Non-pigmented ciliary epithelial cell (primary cell): ENCODE data around the gene PCNX4.
A peak's percentile ranks its signal among the peaks of the same experiment; 100 is the strongest.

ENCODE experiments used
- DNase-seq: peaks from one replicate; pipeline ENCODE4 v3.0.0-alpha.2; 2010; ENCODE audit warnings: low read depth

PCNX4 gene

DNA sequence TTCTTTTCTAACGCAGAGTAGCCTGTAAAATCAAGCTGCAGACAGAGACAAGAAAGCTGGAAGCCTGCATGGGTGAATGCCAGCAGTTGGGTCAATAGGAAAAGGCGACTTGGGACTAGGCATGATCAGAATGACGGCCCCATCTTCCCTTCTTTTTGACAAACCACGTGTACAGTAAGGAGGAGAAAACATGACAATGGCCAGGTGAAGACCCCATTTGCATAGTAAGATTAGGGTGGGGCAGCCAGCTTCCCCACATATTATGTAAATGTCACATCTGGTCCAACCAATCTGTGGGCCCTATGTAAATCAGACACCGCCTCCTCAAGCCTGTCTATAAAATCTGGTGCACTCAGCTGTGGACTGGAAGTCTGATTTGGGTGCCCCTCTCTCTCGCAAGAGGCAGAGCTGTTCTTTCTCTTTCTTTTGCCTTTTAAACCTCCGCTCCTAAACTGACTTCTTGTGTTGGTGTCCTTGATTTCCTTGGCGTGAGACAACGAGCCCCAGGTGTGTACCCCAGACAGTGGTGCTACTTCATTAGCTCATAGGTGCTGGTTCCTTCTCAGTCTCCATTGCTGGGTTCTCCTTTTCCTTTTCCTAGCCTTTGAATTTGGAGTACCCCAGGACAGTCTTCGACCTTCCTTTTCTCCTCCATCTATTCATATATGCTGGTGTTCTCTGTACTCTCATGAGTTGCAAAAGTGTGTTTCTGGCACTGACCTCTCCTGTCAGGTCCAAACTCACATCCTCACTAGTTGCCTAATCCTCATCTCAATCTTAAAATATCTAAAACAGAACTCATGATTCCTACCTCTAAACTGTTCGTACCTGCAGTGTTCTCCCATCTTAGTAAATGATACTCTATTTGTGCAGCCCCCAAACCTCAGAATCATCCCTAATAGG is 82.9 kb downstream of the PCNX4 start:
- no peak for DNase-seq

DNA sequence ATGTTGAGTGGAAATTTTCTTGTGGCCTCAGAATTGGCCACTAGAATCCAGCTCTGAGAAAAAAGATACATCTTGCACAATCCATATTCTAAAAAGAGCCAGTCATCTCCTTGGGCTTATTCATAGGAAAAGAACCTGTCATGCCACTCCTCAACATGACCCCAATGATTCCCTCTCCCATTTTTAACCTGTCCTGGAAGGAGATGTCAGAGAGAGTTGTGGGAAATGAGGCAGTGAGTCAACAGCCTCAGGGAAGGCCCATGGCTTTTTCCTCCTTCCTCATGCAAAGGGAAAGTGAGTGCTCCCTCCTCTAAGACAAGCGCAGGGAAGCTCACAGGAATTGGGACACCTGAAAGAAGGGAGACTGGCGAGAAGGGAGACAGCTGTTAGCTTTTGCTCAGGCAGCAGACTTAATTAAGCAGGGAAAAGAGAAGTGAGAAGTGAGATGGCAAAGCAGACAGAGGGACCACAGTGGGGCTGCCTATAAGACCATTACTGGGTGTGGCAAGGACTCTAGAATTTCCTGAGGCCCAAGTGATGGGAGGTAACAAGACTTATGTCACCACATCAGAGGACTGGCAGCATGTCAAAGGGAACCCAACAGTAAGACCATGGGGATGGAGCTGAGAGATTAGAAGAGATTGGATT is 83.7 kb downstream of the PCNX4 start:
- no peak for DNase-seq

DNA sequence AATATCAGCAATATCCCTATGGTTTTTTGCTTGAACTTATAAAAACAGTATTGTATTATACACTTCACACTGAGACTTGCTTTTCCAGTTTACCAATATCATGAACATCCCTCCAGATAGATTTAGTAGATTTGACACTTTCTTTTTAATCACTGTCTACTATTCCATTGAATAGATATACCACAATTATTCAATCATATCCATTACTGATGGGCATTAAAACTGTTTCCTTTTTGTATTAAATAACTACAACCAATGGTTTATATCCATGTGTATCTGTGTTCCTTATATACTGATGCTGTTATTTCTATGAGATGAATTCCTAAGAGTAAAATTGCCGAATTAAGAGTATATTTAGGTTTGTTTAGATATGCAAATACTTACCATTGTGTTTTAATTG is 86.4 kb downstream of the PCNX4 start:
- DNase-seq: no peak

- no peak for DNase-seq
Observed at GRCh38 chr14:60178820-60179219, 87.1 kb downstream of the PCNX4 start.

GRCh38 chr14:60179431-60179869 is 87.7 kb downstream of the PCNX4 start:
- DNase-seq: no peak

GRCh38 chr14:60183138-60183537 is 91.4 kb downstream of the PCNX4 start:
- no peak for DNase-seq

GRCh38 chr14:60183741-60184140 is 92.0 kb downstream of the PCNX4 start:
- no peak for DNase-seq

DNA sequence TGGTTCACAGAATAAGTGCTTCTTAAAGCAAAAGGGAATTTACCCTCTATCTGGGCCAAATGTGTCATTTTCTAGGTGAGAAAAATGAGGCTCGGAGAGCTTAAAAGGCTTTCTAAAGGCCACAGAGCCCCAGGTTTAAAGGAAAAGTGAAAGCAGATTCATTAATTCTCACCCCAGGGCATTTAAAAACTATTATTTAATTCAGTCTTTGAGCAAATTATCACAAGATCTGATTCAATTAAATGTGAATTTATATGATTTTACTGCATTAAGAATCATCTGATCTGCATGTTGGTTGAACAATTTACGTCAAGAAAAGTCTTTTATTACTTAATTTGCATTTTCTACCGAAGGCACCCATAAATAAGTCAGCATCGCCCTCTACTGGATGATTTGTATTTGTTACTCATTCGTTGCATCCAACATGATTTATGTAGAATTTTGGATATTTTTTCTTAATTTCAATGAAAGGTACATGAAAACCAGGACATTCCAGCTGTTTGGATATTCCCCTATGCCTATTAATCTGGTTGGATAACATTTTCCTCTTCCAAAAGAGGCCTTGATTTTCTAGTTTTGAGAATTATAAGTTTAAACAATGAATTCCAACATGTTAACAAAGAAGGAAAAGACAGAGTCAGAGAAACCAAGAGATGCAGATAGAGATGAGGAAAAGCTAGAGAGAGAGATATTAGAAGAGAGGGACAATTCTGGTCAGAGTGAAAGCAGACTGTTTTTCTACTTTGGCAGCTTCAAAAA is 92.6 kb downstream of the PCNX4 start:
- DNase-seq: peak; percentile 46

- no peak for DNase-seq
Observed at GRCh38 chr14:60184905-60185555, 93.3 kb downstream of the PCNX4 start.

- no peak for DNase-seq
Observed at GRCh38 chr14:60188115-60188514, 96.4 kb downstream of the PCNX4 start.

DNA sequence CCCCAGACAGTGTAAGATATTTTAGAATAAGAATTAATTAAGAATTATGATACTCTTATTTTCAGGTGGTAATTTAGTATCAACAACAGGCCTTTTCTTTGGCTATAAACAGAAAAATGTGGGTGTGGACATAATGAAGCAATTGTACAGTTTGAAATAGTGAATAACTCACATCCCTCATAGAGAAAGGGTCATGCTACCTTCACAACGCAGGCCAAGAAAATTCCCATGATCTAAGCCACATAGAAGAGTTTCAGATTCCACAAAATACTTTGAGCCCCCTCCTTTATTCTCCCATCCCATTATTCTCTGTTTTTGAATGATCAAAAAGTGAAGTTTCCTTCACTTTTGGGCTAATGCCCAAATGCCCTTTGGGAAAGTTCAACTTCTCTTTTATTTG is 97.0 kb downstream of the PCNX4 start:
- no peak for DNase-seq

- DNase-seq: no peak
Observed at GRCh38 chr14:60189923-60190840, 98.5 kb downstream of the PCNX4 start.

GRCh38 chr14:60195179-60195810 is 103.6 kb downstream of the PCNX4 start:
- no peak for DNase-seq

- DNase-seq: no peak
Observed at GRCh38 chr14:60196291-60196690, 104.6 kb downstream of the PCNX4 start.

GRCh38 chr14:60197629-60198303 is 106.0 kb downstream of the PCNX4 start:
- DNase-seq: no peak

DNA sequence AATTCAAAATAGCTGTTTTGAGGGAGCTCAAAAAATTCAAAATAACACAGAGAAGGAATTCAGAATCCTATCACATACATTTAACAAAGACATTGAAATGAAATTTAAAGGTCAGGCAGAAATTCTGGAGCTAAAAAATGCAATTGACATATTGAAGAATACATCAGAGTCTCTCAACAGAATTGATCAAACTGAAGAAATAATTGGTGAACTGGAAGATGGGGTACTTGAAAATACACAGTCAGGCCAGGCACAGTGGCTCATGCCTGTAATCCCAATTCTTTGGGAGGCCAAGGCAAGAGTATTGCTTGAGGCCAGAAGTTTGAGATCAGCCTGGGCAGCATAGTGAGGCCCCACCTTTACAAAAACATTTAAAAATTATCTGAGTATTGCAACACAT is 107.6 kb downstream of the PCNX4 start:
- no peak for DNase-seq

DNA sequence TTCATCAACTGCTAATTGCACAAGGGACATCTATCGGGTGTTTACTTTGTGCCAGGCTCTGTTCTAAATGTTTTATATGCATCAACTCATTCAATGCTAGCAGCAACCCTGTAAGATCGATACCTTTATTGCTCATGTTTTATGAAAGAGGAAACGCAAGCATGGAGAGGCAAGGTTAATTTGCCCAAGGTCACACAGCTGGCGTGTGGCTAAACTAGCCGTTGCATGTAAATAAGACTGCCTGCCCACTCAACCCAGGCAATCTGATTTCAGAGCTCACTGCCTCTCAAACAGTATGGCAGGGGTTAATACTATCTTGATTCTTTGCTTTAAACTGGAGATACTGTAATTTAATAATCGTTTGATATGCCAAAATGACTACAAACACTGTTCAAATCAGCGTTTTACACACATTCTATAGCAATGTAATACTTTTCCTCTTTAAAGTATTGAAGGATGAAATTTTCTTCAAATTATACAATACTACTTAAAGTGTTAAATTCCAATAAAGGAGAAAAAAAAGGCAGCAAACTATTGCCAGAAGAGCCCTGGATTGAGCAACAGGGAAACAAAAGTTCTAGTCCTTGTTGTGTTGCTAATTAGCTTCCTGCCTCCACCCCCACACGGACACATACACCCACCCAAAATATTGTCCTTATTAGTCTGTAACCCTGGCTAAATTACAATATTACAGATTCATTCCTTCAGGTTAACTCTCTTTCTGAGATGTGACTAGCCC is 112.5 kb downstream of the PCNX4 start:
- DNase-seq: no peak

DNA sequence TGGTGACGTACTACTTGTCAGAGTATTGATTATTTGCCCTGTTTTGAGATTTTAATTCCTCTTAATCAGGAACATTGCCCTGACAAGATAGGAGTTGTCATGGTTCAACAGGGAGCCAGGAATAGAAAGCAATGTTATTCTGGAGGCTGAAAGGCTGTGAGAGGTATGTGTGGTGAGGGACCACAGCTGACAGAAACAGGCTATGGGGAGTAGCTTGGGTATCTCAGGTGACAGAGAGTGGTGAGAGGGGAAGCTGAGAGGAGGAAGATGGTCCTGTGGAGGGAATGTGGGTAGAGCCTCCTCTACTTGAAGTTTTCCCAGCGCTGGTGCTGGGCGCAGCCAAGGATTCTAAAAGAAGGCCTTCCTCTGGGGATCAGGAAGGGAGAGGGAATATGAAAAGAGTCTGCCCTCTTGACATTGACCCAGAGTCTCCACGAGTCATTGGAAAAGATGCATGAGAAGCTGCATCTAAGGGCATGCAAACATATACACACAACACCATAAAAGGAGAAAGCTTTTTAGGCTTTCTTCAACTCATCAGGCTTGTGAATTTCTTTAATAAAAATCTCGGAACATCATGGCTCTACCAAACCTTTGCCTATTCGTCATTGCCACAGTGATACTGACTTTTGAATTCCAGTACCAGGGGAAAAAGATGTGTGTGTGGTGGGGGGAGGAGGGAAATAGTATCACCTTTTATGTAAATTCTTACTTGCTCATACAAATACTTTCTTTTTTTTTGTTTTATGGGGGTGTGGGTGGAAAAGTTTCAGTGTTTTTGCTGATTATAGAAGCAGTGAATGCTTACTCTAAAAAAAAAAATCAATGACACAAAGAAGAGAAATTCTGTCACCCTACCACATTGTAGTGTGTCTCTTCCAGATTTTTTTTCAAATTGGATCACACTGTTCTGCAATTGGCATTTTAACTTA is 113.4 kb downstream of the PCNX4 start:
- DNase-seq: no peak
